GM12873 (cell line): ENCODE results near the gene MRPL11.

Experiments
- TF ChIP-seq, protein P1 (sequence below): IDR thresholded peaks from 2 replicates; pipeline ENCODE4 v1.5.1; 2012; ENCODE audit warnings: low read depth, mild to moderate bottlenecking, moderate library complexity, low read length, control low read depth; ENCODE audit not compliant: insufficient read depth; ENCODE audit errors: missing control alignments

MRPL11 gene

DNA sequence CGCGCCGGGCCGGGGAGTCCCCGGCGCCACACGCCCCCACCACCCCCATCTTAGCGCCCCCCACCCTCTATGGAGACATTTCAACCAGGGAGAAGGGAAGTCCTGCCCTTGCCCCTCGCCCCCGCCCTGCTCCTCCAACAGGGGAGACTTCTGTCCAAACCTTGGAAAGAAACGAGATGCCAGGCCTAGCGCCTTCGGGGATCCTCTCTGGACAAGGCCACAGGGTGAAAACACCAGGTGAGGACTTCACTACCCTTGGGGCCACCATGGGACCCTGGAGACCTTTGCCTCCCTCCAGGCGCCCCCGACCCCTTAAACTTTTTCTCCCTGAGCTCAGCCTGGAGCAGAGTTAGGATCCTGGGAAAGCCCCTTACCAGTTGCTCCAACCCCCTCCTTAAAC, 29.4 kb downstream of the MRPL11 start:
- TF ChIP-seq, protein P1, sequence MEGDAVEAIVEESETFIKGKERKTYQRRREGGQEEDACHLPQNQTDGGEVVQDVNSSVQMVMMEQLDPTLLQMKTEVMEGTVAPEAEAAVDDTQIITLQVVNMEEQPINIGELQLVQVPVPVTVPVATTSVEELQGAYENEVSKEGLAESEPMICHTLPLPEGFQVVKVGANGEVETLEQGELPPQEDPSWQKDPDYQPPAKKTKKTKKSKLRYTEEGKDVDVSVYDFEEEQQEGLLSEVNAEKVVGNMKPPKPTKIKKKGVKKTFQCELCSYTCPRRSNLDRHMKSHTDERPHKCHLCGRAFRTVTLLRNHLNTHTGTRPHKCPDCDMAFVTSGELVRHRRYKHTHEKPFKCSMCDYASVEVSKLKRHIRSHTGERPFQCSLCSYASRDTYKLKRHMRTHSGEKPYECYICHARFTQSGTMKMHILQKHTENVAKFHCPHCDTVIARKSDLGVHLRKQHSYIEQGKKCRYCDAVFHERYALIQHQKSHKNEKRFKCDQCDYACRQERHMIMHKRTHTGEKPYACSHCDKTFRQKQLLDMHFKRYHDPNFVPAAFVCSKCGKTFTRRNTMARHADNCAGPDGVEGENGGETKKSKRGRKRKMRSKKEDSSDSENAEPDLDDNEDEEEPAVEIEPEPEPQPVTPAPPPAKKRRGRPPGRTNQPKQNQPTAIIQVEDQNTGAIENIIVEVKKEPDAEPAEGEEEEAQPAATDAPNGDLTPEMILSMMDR: no peak

DNA sequence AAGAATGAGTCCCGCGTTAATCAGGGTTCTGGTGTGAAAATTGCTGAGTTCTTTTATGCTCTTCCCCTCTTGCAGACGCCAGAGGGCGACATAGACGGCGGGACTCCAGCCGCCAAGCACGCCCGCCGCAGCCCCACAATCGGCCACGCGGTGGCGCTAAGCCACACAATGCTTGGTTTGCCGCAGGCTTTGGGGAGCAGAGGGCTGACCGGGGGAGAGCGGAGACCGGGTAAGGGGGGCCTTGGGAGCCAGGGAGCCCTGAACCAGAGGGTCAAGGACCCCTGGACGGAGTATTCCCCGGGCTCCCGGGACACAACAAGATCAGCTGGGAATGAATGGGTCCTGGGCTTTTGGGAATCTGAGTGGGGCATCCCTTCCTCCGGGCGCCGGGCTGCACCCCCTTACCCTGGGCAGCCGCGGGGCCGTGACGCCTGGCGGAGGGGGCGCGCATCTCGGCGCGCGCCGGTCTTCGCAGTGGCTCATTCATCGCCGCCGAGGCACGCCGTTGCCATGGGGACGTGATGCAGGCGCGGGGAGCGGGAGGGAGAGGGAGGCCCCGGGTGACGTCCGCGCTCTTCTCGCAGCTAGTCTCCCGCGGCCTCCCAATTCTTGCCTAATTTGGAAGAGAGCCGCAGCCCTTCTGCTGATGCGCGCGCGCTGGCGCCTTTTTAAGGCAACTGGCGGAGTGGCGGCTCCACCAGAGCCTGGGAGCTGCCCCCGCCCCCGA, 30.0 kb downstream of the MRPL11 start:
- TF ChIP-seq, protein P1: peak; percentile 99

- TF ChIP-seq, protein P1: no peak
Measured at GRCh38 chr11:66407651-66408050, 31.0 kb downstream of the MRPL11 start.

- TF ChIP-seq, protein P1: no peak
Measured at GRCh38 chr11:66393954-66394353, 44.7 kb downstream of the MRPL11 start.

DNA sequence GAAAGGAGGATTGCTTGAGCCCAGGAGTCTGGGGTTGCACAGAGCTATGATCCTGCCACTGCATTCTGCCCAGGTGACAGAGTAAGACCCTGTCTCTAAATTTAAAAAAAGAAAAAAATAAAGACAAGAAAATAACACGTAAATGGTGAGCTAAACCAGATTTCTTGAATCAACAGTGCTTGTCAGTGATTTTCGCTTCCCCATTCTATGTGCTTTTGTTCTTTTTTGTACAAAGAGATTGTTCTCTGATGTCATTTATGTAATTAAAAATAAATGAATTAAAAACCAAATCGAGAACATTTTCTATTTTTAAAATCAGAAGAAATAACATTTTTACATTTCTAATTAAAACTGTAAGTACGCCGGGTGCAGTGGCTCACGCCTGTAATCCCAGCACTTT, 47.3 kb downstream of the MRPL11 start:
- TF ChIP-seq, protein P1: no peak

DNA sequence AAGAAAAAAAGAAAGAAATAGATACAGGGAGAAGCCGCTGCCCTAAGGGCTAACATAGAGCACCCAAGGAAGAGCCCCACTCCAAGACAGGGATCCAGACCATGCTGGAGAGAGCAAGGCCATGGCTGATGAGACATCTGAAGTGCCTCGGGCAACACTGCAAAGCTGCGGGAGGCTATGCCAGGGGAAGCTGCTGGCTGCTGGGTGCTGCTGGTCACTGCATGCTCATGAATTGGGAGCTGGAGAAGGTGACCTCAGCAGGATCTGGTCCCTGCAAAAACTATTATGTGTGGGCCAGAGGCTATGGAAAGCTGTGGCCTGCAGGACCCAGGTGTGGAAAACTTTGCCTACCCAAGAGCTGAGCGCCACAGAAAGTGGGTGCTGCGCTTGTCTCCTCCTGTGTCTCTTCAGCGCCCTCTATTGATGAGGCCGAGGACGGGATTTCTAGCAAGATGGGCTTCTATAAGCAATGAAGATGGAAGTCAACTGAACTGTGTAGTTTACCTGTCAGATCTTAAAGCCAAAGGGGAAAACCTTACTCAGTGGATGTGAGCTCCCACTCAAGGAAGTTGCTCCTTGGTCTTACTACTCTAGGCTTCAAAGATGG, 49.8 kb downstream of the MRPL11 start:
- TF ChIP-seq, protein P1: peak; percentile 92

- TF ChIP-seq, protein P1: peak; percentile 94
Measured at GRCh38 chr11:66386171-66387069, 52.2 kb downstream of the MRPL11 start.
